ENCODE data around the gene MEGF6. TPM values are rescaled to one million over a fixed set of nuclear protein-coding genes. Genes with fewer than 3 reads are reported as not detected.

MEGF6 gene
- total RNA-seq, 1 donor from 2014 or later: 12.5 TPM

GRCh38 chr1:3552751-3553150, 58.6 kb downstream of the MEGF6 start:
- no peak for ATAC-seq

- ATAC-seq: no peak
Measured at GRCh38 chr1:3552176-3552575, 59.1 kb downstream of the MEGF6 start.

- ATAC-seq: no peak
Measured at GRCh38 chr1:3551711-3552110, 59.6 kb downstream of the MEGF6 start.

GRCh38 chr1:3551290-3551678, 60.0 kb downstream of the MEGF6 start:
- no peak for ATAC-seq

- ATAC-seq: no peak
Measured at GRCh38 chr1:3550511-3551289, 60.6 kb downstream of the MEGF6 start.

GRCh38 chr1:3548895-3549294, 62.4 kb downstream of the MEGF6 start:
- no peak for ATAC-seq

GRCh38 chr1:3548156-3548893, 63.0 kb downstream of the MEGF6 start:
- ATAC-seq: no peak

GRCh38 chr1:3547055-3548005, 64.0 kb downstream of the MEGF6 start:
- peak; percentile 45 for ATAC-seq

- ATAC-seq: no peak
Measured at GRCh38 chr1:3546048-3546384, 65.3 kb downstream of the MEGF6 start.

- ATAC-seq: no peak
Measured at GRCh38 chr1:3545363-3546047, 65.8 kb downstream of the MEGF6 start.

- no peak for ATAC-seq
Measured at GRCh38 chr1:3544040-3544977, 67.0 kb downstream of the MEGF6 start.

GRCh38 chr1:3543076-3544039, 68.0 kb downstream of the MEGF6 start:
- peak; percentile 36 for ATAC-seq

- no peak for ATAC-seq
Measured at GRCh38 chr1:3542676-3543075, 68.6 kb downstream of the MEGF6 start.

- ATAC-seq: no peak
Measured at GRCh38 chr1:3541936-3542335, 69.4 kb downstream of the MEGF6 start.

GRCh38 chr1:3541465-3541864, 69.8 kb downstream of the MEGF6 start:
- no peak for ATAC-seq

GRCh38 chr1:3540876-3541275, 70.4 kb downstream of the MEGF6 start:
- no peak for ATAC-seq

GRCh38 chr1:3539707-3540425, 71.4 kb downstream of the MEGF6 start:
- ATAC-seq: peak; percentile 19

GRCh38 chr1:3537359-3537758, 73.9 kb downstream of the MEGF6 start:
- no peak for ATAC-seq

All from esophagus mucosa (tissue), 1 donor.